Right lobe of liver (tissue), 4 donors: ENCODE measurements around the gene GPBAR1.
A peak's percentile ranks its signal among the peaks of the same experiment; 100 is the strongest.

Experiments used
- POLR2A ChIP-seq: fragments of 450-650 bp; IDR thresholded peaks from one replicate; pipeline ENCODE4 v1.6.1; 2017; ENCODE audit warnings: antibody characterized with exemption, mild to moderate bottlenecking
- TF ChIP-seq, protein P1 (sequence below), 4 donors: fragments of 200-600 bp in 3 of 4; fragments of 450-650 bp in 1 of 4; IDR thresholded peaks; one replicate each; pipeline versions ENCODE4 v1.5.1 to v1.8.0; 2016 to 2022; ENCODE audit warnings: antibody characterized with exemption in 4 of 4, mild to moderate bottlenecking in 2 of 4
- donor health status: DM: no; HTN: no; CAD: no.
- donor health status: DM: no; HTN: no; CAD: no.
- donor health status: DM: no; HTN: yes; CAD: no.

DNA sequence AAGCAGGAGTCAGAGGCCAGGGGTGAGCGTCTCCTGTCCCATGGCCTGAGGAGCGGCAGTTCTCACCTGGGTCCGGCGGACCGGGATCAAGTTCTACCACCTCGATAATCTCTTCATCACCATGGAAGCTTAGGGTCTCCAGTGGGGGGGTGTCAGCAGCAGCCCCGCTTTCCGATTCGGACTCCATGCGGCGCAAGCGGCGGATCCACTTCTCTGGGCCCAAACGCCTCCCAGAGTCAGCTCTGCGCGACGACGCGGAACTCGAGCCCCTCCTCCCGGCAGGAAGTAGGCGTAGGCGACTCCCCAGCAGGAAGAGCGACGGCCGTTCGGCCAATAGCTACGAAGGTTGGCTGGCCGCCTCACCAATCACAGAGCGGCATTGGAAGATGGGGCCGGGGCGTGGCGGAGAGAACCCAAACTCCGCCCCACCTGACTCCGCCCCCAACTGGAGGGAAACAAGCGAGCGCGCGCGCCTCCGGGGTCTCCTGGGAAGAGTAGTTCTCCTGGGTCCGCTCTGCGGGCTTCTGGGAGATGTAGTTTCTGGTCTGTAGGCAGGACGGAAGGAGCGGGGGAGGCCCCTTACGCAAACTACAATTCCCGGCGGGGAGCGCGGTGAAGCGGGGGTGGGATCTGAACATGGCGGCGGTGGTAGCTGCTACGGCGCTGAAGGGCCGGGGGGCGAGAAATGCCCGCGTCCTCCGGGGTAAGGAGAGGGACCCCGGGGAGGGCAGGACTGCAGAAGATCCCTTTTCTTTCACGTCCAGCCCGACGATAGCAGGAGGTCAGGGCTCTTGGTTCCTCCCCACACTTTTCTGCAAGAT is 9.3 kb downstream of the GPBAR1 start, which contains the start of the genes AAMP and PNKD:
- TF ChIP-seq, protein P1, sequence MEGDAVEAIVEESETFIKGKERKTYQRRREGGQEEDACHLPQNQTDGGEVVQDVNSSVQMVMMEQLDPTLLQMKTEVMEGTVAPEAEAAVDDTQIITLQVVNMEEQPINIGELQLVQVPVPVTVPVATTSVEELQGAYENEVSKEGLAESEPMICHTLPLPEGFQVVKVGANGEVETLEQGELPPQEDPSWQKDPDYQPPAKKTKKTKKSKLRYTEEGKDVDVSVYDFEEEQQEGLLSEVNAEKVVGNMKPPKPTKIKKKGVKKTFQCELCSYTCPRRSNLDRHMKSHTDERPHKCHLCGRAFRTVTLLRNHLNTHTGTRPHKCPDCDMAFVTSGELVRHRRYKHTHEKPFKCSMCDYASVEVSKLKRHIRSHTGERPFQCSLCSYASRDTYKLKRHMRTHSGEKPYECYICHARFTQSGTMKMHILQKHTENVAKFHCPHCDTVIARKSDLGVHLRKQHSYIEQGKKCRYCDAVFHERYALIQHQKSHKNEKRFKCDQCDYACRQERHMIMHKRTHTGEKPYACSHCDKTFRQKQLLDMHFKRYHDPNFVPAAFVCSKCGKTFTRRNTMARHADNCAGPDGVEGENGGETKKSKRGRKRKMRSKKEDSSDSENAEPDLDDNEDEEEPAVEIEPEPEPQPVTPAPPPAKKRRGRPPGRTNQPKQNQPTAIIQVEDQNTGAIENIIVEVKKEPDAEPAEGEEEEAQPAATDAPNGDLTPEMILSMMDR (IDR thresholded peaks at IDR 0.05): peak in 3 of 4 donors; percentile 13 to 44 (median 25)
- peak; percentile 76 for TF ChIP-seq POLR2A
